GM21526 (cell line): ENCODE data around the gene STXBP5.
"Not testable (repeated sequence)": the region's sequence is repeated elsewhere in the genome, so short reads cannot be mapped to it uniquely, and the experiment has no call there.

Source experiments
- ATAC-seq: cut with Tn5 transposase; IDR thresholded peaks from one replicate; pipeline ENCODE4 v1.9.1; 2021; ENCODE audit warnings: moderate library complexity; ENCODE audit not compliant: unreplicated experiment, low FRiP score

STXBP5 gene

GRCh38 chr6:147347882-147348575 is 143.8 kb downstream of the STXBP5 start:
- ATAC-seq = no peak

GRCh38 chr6:147361311-147361981 is 157.2 kb downstream of the STXBP5 start:
- ATAC-seq = no peak

- no peak for ATAC-seq
Measured at GRCh38 chr6:147366290-147366689, 162.1 kb downstream of the STXBP5 start.

- ATAC-seq = no peak
Measured at GRCh38 chr6:147371325-147371724, 167.1 kb downstream of the STXBP5 start.

- ATAC-seq = no peak
Measured at GRCh38 chr6:147372806-147373205, 168.6 kb downstream of the STXBP5 start.

GRCh38 chr6:147378819-147379218 is 174.6 kb downstream of the STXBP5 start:
- ATAC-seq = no peak

- ATAC-seq = not testable (repeated sequence)
Measured at GRCh38 chr6:147380841-147381240, 176.6 kb downstream of the STXBP5 start.

- ATAC-seq = no peak
Measured at GRCh38 chr6:147381712-147382111, 177.5 kb downstream of the STXBP5 start.

- ATAC-seq = no peak
Measured at GRCh38 chr6:147382945-147383554, 178.8 kb downstream of the STXBP5 start.

- ATAC-seq = peak; percentile 46
Measured at GRCh38 chr6:147384029-147384428, 179.8 kb downstream of the STXBP5 start.

GRCh38 chr6:147384737-147385710 is 180.8 kb downstream of the STXBP5 start:
- peak; percentile 52 for ATAC-seq

- ATAC-seq = no peak
Measured at GRCh38 chr6:147389463-147389862, 185.2 kb downstream of the STXBP5 start.

- ATAC-seq = no peak
Measured at GRCh38 chr6:147390909-147391536, 186.8 kb downstream of the STXBP5 start.

- ATAC-seq = peak; percentile 49
Measured at GRCh38 chr6:147392917-147393625, 188.9 kb downstream of the STXBP5 start.

- no peak for ATAC-seq
Measured at GRCh38 chr6:147395158-147395557, 190.9 kb downstream of the STXBP5 start.

GRCh38 chr6:147397306-147397705 is 193.1 kb downstream of the STXBP5 start:
- ATAC-seq = no peak

GRCh38 chr6:147400968-147401367 is 196.8 kb downstream of the STXBP5 start:
- no peak for ATAC-seq

GRCh38 chr6:147401779-147402178 is 197.6 kb downstream of the STXBP5 start:
- no peak for ATAC-seq

- no peak for ATAC-seq
Measured at GRCh38 chr6:147406783-147407182, 202.6 kb downstream of the STXBP5 start.
